BE2C (cell line): Measurements from ENCODE around the gene CLIC4.

Experiments
- DNase-seq: peaks from one replicate; pipeline ENCODE4 v3.0.0-alpha.2; 2020
- H3K27me3 ChIP-seq: fragments of 250-450 bp; sonication (Bioruptor Pico); 2 replicates; pipeline ENCODE4 v1.5.1; 2020; ENCODE audit warnings: mild to moderate bottlenecking
- H3K36me3 ChIP-seq: fragments of 250-450 bp; sonication (Bioruptor Pico); 2 replicates; pipeline ENCODE4 v1.5.1; 2020; ENCODE audit warnings: mild to moderate bottlenecking
- H3K4me1 ChIP-seq: fragments of 250-450 bp; sonication (Bioruptor Pico); 2 replicates; pipeline ENCODE4 v1.5.1; 2020
- H3K4me3 ChIP-seq: 2 replicates; pipeline ENCODE4 v1.5.1; 2011; ENCODE audit warnings: low read depth, low read length
- H3K9me3 ChIP-seq: fragments of 250-450 bp; sonication (Bioruptor Pico); 2 replicates; pipeline ENCODE4 v1.5.1; 2020
- TF ChIP-seq, protein P1 (sequence below): IDR thresholded peaks from 2 replicates; pipeline ENCODE4 v1.5.1; 2012; ENCODE audit warnings: mild to moderate bottlenecking, low read depth, low read length

The CLIC4 gene

DNA sequence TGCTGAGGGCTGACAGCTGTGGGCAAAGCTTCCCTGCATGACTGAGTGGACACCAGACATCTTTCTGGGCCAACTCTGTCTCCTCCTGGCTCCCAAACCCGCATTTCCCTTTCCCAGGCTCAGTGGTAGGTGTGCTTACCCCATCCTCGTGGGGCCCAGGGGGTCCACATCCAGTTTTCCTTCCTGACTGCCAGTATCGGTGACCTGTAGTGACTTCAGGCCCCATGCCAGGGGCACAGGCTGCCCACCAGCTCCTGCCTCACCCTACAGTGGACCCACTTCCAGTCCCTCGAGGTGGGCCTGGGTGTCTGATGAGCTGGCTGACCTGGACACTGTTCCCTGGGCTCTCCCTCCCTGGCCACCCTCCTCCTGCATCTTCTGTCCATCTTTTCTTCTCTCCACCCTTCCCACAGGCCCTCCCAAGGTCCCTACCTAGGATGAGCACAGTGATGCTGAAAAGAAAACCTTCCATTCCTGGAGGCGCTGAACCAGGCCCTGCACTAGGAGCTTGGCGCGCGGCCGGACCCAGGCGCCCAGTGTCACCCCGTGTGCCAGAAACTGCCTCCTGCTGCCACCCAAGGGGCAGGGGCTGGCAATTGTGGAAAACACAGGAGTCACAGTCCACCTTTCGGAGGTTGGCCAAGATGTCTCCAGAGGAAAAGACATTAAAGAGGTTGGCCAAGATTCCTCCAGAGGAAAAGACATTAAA is 117.7 kb downstream of the CLIC4 start:
- Histone ChIP-seq H3K9me3 (no peaks in the 10 kb centered on the region), H3K27me3 (no peaks in the 10 kb centered on the region), H3K4me1 (no peaks in the 10 kb centered on the region), H3K36me3 (no peaks in the 10 kb centered on the region), H3K4me3 (no peak overlapping the region)
- DNase-seq: no peak
- TF ChIP-seq, protein P1, sequence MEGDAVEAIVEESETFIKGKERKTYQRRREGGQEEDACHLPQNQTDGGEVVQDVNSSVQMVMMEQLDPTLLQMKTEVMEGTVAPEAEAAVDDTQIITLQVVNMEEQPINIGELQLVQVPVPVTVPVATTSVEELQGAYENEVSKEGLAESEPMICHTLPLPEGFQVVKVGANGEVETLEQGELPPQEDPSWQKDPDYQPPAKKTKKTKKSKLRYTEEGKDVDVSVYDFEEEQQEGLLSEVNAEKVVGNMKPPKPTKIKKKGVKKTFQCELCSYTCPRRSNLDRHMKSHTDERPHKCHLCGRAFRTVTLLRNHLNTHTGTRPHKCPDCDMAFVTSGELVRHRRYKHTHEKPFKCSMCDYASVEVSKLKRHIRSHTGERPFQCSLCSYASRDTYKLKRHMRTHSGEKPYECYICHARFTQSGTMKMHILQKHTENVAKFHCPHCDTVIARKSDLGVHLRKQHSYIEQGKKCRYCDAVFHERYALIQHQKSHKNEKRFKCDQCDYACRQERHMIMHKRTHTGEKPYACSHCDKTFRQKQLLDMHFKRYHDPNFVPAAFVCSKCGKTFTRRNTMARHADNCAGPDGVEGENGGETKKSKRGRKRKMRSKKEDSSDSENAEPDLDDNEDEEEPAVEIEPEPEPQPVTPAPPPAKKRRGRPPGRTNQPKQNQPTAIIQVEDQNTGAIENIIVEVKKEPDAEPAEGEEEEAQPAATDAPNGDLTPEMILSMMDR: no peak

DNA sequence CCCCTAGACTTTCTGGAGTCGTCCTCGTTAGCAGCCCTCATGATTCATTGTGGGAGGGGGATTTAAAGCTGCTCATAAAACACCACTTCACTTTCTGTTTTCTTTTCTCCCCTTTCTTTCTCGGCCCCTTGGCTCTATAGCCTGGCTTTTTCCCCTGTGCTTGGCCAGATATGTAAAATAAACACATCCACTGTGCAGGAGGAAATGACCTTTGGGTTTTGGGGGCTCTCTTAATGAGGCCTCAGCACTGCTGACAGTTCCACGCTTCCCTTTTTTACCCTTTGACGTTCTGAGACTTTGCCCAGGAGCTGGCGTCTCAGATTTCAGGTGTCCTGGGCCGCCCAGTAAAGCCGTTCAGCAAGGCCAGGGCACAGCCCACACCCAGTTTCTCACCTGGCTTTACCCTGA is 119.1 kb downstream of the CLIC4 start:
- TF ChIP-seq, protein P1: no peak
- no peaks in the 10 kb centered on the region for H3K9me3 ChIP-seq
- no peaks in the 10 kb centered on the region for H3K4me1 ChIP-seq
- H3K36me3 ChIP-seq: no peaks in the 10 kb centered on the region
- no peak for DNase-seq
- H3K27me3 ChIP-seq: no peaks in the 10 kb centered on the region
- H3K4me3 ChIP-seq: no peak overlapping the region

DNA sequence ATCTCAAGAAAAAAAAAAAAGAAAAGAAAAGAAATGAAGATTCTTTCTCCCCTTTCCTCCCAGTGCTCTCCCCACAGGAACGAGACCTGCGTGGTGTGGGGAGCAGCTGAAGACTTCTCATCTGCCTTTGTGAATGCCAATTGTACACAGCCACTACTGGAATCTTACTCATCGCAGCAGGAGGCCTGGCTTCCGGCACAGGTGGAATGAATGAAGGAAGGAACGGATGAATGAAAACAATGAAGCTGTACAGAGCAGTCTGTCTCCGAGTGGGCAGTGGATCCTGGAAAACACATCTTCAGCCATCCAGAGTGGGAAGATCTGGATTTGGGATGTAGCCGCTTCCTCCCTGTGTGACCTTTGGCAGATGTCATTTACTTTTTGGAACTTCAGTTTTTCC is 119.9 kb downstream of the CLIC4 start:
- TF ChIP-seq, protein P1: no peak
- Histone ChIP-seq H3K27me3 (no peaks in the 10 kb centered on the region), H3K4me3 (no peak overlapping the region), H3K36me3 (no peaks in the 10 kb centered on the region), H3K4me1 (no peaks in the 10 kb centered on the region), H3K9me3 (no peaks in the 10 kb centered on the region)
- no peak for DNase-seq

DNA sequence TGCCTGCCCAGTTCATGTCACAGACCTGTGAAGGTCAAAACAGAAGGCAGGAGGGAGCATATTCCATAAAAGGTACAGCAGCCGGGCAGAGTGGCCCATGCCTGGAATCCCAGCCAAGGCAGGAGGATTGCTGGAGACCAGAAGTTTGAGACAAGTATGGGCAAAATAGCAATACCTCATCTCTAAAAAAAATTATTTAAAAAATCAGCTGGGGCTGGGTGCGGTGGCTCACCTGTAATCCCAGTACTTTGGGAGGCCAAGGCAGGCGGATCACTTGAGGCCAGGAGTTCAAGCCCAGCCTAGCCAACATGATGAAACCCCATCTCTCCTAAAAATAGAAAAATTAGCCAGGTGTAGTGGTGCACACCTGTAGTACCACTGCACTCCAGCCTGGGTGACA is 120.3 kb downstream of the CLIC4 start:
- H3K4me3 ChIP-seq: no peak overlapping the region
- no peaks in the 10 kb centered on the region for H3K4me1 ChIP-seq
- TF ChIP-seq, protein P1: no peak
- H3K36me3 ChIP-seq: no peaks in the 10 kb centered on the region
- DNase-seq: no peak
- H3K27me3 ChIP-seq: no peaks in the 10 kb centered on the region
- no peaks in the 10 kb centered on the region for H3K9me3 ChIP-seq

DNA sequence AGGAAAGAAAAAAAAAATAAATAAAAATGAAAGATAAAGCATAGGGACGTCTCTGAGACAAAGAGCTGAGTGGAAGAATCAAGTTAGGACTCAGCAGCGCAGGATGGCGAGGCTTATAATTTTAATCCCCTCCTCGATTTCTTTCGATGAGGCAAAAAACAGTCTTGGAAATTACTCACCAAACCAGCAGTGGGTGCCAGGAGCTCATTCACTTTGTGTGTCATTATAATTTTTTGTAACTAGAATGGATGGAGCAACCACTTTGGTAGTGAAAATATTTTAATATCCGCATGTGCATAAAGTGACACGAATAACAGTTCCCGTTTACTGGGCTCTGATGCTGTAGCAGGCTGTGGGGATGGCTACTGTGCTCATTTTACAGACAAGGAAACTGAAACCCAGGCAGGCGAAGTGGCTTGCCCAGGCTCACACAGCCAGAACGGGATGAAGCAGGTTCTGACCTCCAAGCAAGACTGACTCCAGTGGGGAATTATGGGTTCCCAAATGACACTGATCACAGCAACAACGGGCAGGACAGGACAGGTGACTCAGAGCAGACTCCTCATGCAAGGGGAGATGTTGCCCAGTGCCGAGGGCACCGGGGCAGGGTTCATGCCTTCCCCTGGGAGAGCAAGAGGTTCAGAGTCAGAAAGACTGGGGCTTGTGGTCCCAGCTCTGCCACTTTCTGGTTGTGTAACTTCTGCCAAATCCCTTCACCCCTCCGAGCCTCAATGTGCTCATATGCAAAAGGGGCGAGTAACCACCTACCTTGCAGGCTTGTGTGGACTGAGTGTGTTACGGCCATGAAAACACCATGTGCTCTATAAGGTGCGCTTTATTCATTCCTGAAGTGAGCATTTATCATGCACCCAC is 121.2 kb downstream of the CLIC4 start:
- TF ChIP-seq, protein P1: no peak
- no peak overlapping the region for H3K4me3 ChIP-seq
- no peaks in the 10 kb centered on the region for H3K4me1 ChIP-seq
- DNase-seq: no peak
- H3K27me3 ChIP-seq: no peaks in the 10 kb centered on the region
- H3K36me3 ChIP-seq: no peaks in the 10 kb centered on the region
- no peaks in the 10 kb centered on the region for H3K9me3 ChIP-seq
